GM18858 (cell line): ENCODE data around the gene SUCO.
"Not testable (repeated sequence)": the region's sequence is repeated elsewhere in the genome, so short reads cannot be mapped to it uniquely, and the experiment has no call there.

ENCODE experiments used
- ATAC-seq: cut with Tn5 transposase; IDR thresholded peaks from one replicate; pipeline ENCODE4 v1.9.1; 2021; ENCODE audit not compliant: unreplicated experiment

Gene SUCO

GRCh38 chr1:172532700-172533512, at the start of gene SUCO:
TSS of gene SUCO (plus strand) at chr1:172533150. CDS start at chr1:172533436, 286 bp downstream.
- ATAC-seq = peak; percentile 78

GRCh38 chr1:172483448-172483847, 49.5 kb upstream of the SUCO start:
- ATAC-seq = no peak

- no peak for ATAC-seq
Observed at GRCh38 chr1:172484252-172484651, 48.7 kb upstream of the SUCO start.

- ATAC-seq = no peak
Observed at GRCh38 chr1:172485626-172486025, 47.3 kb upstream of the SUCO start.

- ATAC-seq = no peak
Observed at GRCh38 chr1:172486805-172487454, 46.0 kb upstream of the SUCO start.

- no peak for ATAC-seq
Observed at GRCh38 chr1:172487550-172487949, 45.4 kb upstream of the SUCO start.

GRCh38 chr1:172488393-172488792, 44.6 kb upstream of the SUCO start:
- no peak for ATAC-seq

- ATAC-seq = no peak
Observed at GRCh38 chr1:172489847-172490246, 43.1 kb upstream of the SUCO start.

GRCh38 chr1:172492421-172492820, 40.5 kb upstream of the SUCO start:
- ATAC-seq = no peak

- no peak for ATAC-seq
Observed at GRCh38 chr1:172494166-172494565, 38.8 kb upstream of the SUCO start.

GRCh38 chr1:172496127-172496526, 36.8 kb upstream of the SUCO start:
- ATAC-seq = not testable (repeated sequence)

GRCh38 chr1:172496678-172497077, 36.3 kb upstream of the SUCO start:
- no peak for ATAC-seq

- no peak for ATAC-seq
Observed at GRCh38 chr1:172497230-172497629, 35.7 kb upstream of the SUCO start.

GRCh38 chr1:172498857-172499256, 34.1 kb upstream of the SUCO start:
- ATAC-seq = no peak

- no peak for ATAC-seq
Observed at GRCh38 chr1:172499636-172500141, 33.3 kb upstream of the SUCO start.

- ATAC-seq = no peak
Observed at GRCh38 chr1:172500207-172500606, 32.7 kb upstream of the SUCO start.

- ATAC-seq = no peak
Observed at GRCh38 chr1:172507741-172508140, 25.2 kb upstream of the SUCO start.

GRCh38 chr1:172510479-172510878, 22.5 kb upstream of the SUCO start:
- ATAC-seq = no peak

- no peak for ATAC-seq
Observed at GRCh38 chr1:172512591-172512990, 20.4 kb upstream of the SUCO start.

GRCh38 chr1:172513479-172513878, 19.5 kb upstream of the SUCO start:
- ATAC-seq = no peak

- ATAC-seq = no peak
Observed at GRCh38 chr1:172514108-172514507, 18.8 kb upstream of the SUCO start.

- no peak for ATAC-seq
Observed at GRCh38 chr1:172515436-172515835, 17.5 kb upstream of the SUCO start.
